ENCODE results near the gene PGK2. TPM values are rescaled to one million over a fixed set of nuclear protein-coding genes. Genes with fewer than 3 reads are reported as not detected.

Gene PGK2
- total RNA-seq, 2 donors from 2014 or later: not detected

Other genes with a start within 250 kb of the PGK2 start
- under 1 TPM in 1 of 2 donors, not detected in 1; 0.75 TPM for gene C6orf141, start 236.6 kb downstream of the PGK2 start, total RNA-seq
- 1 to 10 TPM; 1.3 to 2.0 TPM for gene RHAG, start 150.4 kb downstream of the PGK2 start, total RNA-seq
- not detected for gene CRISP2, start 73.7 kb downstream of the PGK2 start, total RNA-seq
- gene CRISP3, start 42.9 kb downstream of the PGK2 start, total RNA-seq: not detected
- not detected for gene CRISP1, start 79.2 kb upstream of the PGK2 start, total RNA-seq
- gene DEFB114, start 176.9 kb upstream of the PGK2 start, total RNA-seq: not detected
- not detected for gene DEFB113, start 182.3 kb upstream of the PGK2 start, total RNA-seq
- not detected for gene DEFB110, start 234.7 kb upstream of the PGK2 start, total RNA-seq